NCI-H446 treated with DMSO at 0.1 percent for 48 hours (cell line): Measurements from ENCODE around the gene RTRAF.
A peak's percentile ranks its signal among the peaks of the same experiment; 100 is the strongest.

Experiments used
- DNase-seq: peaks from one replicate; lab custom pipeline; 2025; lab: John Stamatoyannopoulos, UW

RTRAF gene

DNA sequence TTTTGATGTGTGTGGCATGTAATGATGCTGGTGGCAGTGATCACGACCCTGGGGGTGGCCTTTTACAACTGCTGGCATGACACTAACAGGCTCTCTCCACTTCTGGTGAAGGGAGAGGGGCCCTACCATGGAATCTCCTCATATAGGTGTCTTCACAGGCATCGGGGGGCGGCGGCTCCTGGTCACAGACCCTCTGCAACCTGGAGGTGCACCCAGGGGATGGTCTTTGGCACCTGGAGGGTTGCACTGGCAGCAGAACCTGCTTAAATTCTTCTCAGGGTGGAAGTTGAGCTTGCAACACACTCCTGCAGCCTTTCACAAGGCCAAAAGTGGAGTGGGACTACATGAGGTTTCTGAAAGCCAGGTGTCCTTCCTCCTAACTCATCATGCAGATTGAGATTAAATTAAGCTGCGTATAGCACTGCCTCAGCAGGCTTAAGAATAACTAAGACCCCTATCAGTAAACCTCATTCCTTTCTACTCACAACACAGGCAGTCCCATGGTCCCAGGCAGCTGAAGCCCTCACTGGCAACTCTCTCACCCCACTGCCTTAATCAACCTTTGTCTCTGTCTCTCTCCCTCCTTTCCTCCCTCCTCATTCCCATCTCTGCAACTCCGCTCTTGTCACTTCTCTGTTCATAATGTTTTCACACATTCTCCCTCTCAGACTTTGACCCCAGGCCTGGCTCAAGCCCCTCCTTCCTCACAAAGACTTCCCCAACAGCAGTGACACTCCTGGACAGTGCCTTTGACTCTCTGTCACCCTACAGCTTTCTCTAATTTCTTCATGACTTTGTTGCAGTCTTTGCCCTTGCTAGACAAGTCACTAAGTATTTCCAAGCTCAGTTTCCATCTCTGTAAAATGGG, 60.6 kb downstream of the RTRAF start:
- DNase-seq: no peak

- DNase-seq: no peak
Observed at GRCh38 chr14:52051251-52051650, 61.9 kb downstream of the RTRAF start.

GRCh38 chr14:52051871-52052270, 62.5 kb downstream of the RTRAF start:
- no peak for DNase-seq

- no peak for DNase-seq
Observed at GRCh38 chr14:52052288-52052943, 63.1 kb downstream of the RTRAF start.

DNA sequence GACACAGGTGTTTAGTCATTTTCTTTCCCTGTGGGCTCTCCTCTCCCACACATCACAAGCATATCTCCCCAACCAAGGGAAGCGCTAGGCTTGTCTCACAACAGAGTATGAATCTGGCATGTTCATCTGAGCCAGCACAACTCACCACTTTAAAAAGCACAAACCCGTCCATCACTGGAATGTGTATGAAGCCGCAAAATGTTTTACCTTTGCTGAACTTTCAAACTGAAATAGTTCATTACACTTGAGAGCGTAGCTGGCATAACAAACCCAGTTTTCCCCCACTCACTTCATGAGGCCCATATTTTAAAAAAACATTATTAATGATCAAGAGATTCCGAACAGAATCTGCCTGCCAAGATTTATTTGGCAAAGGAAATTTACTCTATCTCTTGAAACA, 63.7 kb downstream of the RTRAF start:
- DNase-seq: no peak

GRCh38 chr14:52054678-52055077, 65.3 kb downstream of the RTRAF start:
- no peak for DNase-seq

GRCh38 chr14:52055167-52055566, 65.8 kb downstream of the RTRAF start:
- no peak for DNase-seq

DNA sequence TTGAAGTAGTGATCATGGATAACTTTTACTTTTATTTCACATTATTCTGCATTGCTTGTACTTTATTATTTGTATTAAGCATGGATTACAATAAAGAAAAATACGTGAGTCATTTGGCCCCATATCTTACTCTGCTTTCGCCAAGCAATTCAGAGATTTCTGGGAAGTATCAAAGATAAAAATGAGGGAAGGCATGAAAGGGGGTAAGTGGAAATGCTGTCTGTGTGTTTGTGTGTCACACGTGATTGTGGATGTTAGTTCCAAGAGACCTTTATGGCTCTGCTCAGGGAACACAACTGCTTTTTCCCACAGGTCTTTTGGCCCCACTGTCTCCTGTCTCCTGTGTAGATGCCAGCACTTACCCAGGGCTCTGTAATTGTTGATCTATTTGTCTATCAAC, 69.0 kb downstream of the RTRAF start:
- DNase-seq: no peak

DNA sequence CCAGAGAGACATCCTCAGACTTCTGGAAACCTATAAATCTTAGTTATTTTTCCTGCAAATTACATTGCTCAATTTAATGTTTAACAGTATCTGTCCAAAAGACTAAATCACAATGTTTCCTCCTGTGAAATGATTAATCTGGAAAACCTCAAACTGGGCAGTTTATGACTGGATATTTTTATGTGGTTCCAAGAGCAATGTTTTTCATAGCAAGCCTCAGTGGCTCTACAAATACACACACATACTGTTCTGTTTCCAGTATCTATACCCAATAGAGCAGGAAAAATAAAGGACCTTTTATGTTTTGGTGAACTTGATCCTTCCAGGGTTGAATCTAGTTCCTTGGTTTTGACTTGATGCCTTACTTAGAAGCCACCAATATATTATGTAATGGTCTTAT, 70.3 kb downstream of the RTRAF start:
- no peak for DNase-seq

- peak; percentile 18 for DNase-seq
Observed at GRCh38 chr14:52060080-52060479, 70.7 kb downstream of the RTRAF start.
